ENCODE measurements around the gene TTC3.

Gene TTC3

DNA sequence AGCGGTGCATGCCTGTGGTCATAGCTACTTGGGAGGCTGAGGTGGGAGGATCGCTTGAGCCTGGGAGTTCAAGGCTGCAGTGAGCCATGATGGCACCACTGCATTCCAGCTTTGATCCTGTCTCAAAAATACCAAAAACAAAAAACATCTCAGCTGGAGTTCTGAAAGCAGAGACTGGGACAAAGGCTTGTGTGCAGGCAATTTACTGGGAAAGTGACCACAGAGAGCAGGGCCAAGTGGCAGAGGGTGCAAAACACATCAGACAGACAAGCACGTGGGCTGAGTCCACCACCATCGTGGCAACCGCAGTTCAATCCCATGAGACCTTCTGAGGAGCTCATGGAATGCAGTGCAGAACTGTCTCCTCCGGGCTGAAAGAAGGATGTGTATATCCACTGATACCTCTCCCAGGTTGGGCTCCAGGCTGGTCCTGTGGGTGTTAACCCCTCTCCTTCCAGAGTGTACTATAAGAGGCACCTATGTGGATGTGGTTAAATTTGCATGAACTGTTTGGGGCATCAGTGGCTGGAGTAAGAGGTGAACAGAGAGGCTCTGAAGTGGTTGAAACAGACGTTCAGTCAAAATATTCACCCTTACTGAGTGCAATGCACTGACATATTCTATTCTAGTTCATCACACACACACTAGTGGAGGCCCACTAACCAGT is 11.0 kb upstream of the TTC3 start:
- no peak for DNase-seq (ENCODE audit: low read depth)

DNA sequence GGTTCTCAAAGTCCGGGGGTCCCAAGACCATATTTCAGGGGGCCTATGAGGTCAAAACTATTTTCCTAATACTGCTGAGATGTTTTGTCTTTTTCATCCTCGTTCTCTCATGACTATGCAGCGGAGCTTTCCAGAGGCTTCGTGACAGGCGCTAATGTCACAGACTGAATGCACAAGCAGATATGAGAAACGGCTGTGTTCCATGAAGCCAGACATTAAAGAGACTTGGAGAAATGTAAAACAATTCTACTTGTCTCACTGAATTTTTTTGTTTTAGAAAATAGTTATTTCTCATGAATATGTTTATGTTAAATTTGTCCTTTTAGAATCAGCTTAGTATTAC is 10.5 kb upstream of the TTC3 start:
- no peak for DNase-seq (ENCODE audit: low read depth)

DNA sequence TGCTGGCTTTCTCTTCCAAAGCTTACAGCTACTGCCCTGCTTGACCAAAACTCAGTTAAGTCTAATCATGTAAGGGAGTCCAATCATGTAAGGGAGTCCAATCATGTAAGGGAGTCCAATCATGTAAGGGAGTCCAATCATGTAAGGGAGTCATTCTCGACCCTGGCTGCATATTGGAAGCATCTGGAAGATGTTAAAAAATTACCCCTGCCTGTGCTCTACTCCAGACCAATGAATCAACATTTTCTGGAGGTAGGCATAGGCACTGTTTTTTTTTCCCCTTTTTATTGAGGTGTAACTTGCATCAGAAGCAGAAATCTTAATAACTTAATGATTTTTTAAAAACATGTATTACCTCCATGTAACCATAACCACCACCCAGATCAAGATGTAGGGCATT is 9.6 kb upstream of the TTC3 start:
- no peak for DNase-seq (ENCODE audit: low read depth)

DNA sequence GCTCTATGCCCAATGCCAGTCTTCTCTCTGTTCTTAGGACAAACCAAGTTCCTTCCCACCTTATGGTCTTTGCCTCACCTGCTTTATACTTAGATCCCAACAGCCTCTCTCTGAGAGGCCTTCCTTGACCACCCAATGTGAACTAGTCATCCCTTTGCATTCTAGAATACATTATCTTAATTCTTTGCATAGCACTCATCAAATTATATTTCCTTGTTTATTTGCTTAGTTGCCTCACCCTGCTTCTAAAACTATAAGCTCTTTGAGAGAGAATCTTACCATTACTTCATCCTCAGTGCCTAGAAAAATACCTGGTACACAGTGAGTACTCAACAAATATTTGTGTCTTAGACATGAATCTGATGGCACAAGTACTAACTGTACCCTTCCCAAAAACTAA is 8.2 kb upstream of the TTC3 start:
- DNase-seq (ENCODE audit: low read depth): no peak

- no peak for DNase-seq (ENCODE audit: low read depth)
Observed at GRCh38 chr21:37065561-37066177, 7.4 kb upstream of the TTC3 start.

DNA sequence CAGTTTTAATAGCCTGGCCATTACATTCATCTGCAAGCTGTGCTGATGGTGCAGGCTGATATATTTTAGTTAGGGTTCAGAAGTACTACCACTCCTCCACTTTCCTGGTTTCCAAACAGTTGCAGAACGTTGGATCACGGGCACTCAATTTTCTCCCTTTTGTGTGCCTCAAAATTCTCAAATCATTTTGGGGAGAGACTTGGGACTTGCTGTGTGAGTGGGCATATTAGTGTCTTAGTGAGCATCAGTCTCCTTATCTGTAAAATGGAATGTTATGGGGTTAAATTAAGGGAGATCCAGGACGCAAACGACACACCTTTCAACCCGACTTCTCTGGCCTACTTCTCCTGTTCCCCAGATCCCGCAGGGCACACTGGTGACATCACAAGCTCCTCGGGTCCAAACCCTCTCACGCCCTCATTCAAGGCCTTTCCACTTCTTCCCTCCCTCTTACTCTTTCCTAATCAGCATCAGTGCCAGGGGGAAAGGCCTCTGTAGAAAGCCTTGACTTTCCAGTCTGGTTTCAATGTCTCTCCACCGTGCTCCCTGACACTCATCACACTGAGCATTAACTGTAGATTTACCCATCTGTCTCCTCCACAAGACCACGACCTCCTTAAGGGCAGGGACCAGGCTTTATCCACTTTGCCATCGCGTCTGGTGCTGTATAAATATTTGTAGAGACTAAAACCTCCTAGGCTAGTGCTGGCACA is 1.3 kb upstream of the TTC3 start:
- DNase-seq (ENCODE audit: low read depth): no peak

DNA sequence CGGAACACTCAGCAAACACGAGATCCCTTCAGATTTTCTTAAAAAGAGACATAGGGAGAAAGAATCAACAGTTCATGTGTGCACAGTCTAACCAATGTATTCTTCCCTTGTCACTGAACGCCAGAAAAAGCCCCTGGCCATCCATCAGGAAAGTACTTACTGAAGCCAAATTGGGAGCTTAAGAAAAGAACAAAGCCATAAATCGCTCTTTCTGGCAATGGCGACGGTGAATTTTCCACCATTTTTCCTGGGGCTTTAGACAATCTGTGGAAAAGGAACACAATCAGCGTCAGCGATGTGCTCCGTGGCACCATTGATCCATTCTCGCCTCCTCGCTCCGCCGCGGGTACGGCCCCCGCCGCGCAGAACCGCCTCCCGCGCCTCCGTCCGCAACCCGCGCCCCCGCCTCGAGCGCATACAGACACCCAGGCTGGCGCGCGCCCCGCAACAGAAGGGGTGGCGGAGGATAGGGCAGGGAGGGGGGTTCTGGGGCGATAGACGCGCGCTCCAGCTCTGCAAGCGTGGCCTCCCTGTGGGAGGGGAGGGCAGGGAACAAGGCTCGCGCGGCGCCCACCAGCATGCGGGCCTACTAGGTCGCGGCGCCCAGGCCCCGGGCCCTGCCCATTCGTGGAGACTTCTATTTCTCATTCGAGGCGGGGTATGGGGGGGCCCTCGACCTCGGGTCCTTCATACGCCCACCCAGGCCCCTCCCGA is 623 bp upstream of the TTC3 start:
- DNase-seq (ENCODE audit: low read depth): peak; percentile 61

- DNase-seq (ENCODE audit: low read depth): peak; percentile 66
Observed at GRCh38 chr21:37073417-37074196, 553 bp downstream of the TTC3 start.

- no peak for DNase-seq (ENCODE audit: low read depth)
Observed at GRCh38 chr21:37074197-37074510, 1.1 kb downstream of the TTC3 start.

DNA sequence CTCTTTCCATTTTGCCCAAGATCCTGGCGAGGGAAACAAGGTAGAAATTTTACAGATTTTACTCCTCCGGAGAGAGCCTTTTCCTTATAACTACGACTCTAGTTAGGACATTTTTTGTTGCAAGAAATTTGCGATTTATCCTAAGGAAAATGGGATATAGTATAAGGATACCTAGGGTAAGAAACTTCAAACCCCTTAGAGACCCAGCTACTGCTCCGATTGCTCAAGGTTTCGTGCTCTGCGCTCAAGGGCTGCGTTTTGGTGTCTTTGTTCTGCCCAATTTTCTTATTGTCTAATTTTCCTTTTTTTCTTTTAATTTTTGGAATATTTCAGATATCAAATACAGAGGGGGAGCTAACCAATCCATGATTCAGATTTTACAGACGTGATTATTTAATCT is 1.5 kb downstream of the TTC3 start:
- no peak for DNase-seq (ENCODE audit: low read depth)

DNA sequence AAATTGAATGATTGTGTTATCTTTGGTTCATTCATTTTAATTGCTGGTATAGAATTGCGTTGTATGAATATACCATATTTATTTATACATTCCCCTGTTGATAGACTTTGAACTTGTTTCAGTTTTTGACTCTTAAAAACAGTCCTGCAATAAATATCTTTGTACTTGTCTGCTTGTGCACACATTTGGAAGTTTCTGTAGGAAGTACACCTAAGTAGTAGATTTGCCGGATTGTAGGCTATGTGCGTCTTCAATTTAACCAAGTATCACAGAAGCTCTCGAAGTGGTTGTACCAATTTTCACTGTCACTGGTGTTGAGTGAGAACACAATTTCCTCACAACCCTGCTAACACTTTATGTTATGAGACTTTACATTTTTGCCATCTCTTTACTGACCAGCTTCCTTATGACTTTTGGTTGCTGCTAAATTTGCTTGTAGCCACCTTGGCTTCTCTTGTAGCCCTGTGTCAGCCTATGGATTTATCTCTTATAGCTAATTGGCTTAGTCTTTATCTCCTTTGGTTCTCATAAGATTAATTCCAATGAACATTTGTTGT is 2.2 kb downstream of the TTC3 start:
- no peak for DNase-seq (ENCODE audit: low read depth)

DNA sequence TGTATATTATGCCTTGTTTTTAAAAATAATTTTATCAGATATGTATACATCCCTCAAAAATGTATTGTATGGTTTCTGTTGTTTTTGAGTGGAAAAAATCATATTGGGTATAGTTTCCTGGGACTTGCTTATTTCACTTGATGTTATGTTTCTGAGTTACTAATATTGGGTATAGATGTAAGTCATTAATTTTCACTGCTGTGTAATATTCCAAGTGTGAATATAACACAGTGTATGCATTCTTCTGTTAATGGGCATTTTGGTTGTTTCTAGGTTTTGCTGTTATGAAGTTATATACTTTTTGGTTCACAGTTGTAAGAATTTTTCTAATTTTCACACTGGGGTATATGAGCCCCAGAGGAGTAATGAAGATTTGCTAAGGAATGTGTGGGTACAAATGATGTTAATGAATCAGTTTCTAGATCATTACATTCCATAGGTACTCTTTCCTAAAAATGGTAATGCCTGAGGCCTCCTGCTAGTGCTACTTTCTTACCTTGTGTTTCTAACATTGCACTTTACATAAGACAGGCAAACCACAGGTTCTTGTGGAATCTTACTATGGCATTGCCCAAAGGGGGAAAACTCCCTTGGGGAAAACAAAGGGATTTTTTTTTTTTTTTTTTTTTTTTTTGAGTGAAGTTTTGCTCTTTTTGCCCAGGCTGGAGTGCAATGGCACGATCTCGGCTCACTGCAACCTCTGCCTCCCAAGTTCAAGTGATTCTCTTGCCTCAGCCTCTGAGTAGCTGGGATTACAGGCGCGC is 3.2 kb downstream of the TTC3 start:
- DNase-seq (ENCODE audit: low read depth): no peak

- DNase-seq (ENCODE audit: low read depth): no peak
Observed at GRCh38 chr21:37077403-37077802, 4.3 kb downstream of the TTC3 start.

GRCh38 chr21:37079211-37079824 is 6.3 kb downstream of the TTC3 start:
- no peak for DNase-seq (ENCODE audit: low read depth)

DNA sequence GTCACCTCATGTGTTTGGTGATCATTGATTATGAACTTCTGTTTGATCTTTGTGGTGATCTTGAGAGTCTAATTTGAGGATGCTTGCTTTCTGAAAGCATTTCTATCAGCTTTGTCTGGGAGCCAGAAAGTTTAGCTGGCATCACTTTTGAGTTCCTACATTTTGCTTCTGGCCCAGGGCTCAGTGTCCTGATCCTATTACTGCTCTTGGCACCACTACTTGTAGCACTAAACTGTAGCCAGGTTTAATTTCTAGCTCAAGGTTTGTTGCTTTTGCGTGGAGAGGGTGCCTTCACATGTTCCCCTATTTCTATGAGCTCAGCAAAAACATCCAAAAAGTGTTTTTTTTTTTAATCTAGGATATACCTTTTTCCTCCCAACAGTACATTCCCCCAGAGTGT is 9.3 kb downstream of the TTC3 start:
- no peak for DNase-seq (ENCODE audit: low read depth)

DNA sequence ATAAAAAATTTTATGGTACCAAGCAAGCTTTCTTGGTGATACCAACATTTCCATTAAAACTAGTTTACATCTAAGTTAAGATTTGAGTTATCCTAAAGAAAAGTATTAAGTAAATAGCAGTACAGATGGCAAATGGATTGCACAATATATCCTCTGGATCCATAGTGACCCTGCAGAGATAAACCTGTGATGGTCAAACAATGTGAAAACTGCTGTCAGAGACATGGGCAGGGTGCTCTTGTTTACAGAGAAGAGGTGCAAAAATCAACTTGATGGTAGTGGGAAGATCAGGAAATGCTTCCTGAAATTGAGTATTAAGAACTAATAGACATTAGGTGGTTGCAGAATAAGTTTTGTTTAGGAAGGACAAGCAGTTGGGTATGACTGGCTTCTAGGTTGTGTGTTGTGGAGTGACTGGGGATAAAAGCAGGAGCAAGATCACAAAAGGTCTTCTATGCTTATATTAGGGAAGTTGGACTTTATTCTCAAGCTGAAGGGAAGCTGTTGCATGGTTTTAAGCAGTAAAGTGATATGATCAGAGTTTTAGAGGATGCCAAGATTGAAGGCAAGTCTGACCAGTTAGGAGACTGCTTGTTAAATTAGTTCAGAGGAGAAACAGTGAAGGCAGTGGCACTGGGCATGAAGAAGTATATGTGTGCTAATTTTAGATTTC is 9.9 kb downstream of the TTC3 start:
- no peak for DNase-seq (ENCODE audit: low read depth)

DNA sequence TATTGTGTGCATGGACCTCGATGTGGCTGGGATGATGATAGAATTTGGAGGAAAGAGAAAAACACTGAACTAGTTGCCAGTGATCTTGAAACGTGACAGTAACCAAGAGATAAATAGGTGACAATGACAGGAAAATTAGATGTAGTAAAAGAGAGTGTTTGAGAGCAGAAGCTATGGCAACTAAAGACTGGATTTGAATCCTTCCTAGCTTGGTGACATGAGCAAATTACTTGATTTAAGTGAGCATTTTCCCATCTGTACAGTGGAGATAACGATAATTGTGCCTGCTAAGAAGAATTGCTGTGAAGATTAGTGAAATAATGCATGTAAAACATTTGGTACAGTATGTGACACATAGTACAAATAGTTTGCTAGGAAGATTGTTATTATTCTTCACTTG is 12.7 kb downstream of the TTC3 start:
- DNase-seq (ENCODE audit: low read depth): no peak

DNA sequence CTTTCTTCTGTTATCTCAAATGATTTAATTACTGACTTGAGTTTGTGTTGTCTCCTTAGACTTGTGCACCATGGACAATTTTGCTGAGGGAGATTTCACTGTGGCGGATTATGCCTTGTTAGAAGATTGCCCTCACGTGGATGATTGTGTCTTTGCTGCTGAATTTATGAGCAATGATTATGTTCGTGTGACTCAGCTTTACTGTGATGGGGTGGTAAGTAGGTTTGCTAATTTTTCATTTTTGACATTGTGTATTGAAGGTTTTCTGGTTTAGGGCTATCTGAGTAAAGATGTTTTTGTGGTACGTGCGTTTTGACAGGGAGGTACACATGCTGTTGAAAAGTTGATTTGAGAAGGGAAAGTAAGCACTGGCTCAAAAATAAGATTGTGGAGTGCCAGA is 14.1 kb downstream of the TTC3 start:
- no peak for DNase-seq (ENCODE audit: low read depth)

- no peak for DNase-seq (ENCODE audit: low read depth)
Observed at GRCh38 chr21:37088186-37088735, 15.2 kb downstream of the TTC3 start.

DNA sequence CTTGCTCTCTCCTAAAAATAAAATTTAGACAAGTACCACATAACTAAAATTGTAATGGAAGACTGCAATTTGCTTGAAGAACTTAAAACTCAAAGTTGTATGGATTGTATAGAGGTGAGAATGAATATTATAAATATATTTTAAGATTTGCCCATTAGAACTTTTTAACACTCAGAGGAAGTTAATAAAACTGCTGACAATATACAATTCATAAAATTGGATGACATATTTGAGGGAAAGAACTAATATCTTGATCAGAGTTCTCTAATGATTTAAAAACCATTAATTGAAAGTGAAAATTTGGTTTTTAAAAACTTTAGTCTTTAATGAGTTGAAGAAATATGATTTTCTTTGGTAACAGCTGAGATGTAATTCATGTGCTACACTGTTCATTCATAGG is 20.9 kb downstream of the TTC3 start:
- no peak for DNase-seq (ENCODE audit: low read depth)

Data from T follicular helper cell (primary cell).